HUES64 (cell line): ENCODE results near the gene CNOT9.

Experiments
- H3K27ac ChIP-seq: 2 replicates; pipeline ENCODE4 v1.7.0; 2013; ENCODE audit warnings: low read depth, low read length, inconsistent platforms
- H3K27me3 ChIP-seq: 2 replicates; pipeline ENCODE4 v1.6.1; 2013; ENCODE audit warnings: mild to moderate bottlenecking, low read length; ENCODE audit not compliant: insufficient read depth
- H3K36me3 ChIP-seq: 2 replicates; pipeline ENCODE4 v1.6.1; 2013; ENCODE audit warnings: mild to moderate bottlenecking, low read length; ENCODE audit not compliant: insufficient read depth
- H3K4me1 ChIP-seq: 2 replicates; pipeline ENCODE4 v1.6.1; 2013; ENCODE audit warnings: mild to moderate bottlenecking, low read length, moderate library complexity; ENCODE audit not compliant: insufficient read depth
- H3K4me3 ChIP-seq: 2 replicates; pipeline ENCODE4 v1.5.1; 2013; ENCODE audit warnings: mild to moderate bottlenecking, low read length, moderate library complexity
- H3K9ac ChIP-seq: 2 replicates; pipeline ENCODE4 v1.6.1; 2013; ENCODE audit warnings: mild to moderate bottlenecking, low read depth, low read length
- H3K9me3 ChIP-seq: 2 replicates; pipeline ENCODE4 v1.6.1; 2013; ENCODE audit warnings: low read depth, low read length; ENCODE audit not compliant: insufficient read depth
- WGBS: fragments of 150-250, 120-280 bp; methylation state at CpG from one replicate; pipeline ENCODE4 v1.1.7; 2013; ENCODE audit warnings: missing lambda C conversion rate; 5-methylcytosine and 5-hydroxymethylcytosine counted together

CNOT9 gene

GRCh38 chr2:218555527-218555926, 13.1 kb upstream of the CNOT9 start:
- Histone ChIP-seq H3K27ac (peak overlapping the region; percentile 80; the same call in 1 of the 2 replicates), H3K4me3 (peak overlapping the region; percentile 24), H3K9ac (peak overlapping the region; percentile 2; the same call in 1 of the 2 replicates), H3K9me3 (no peaks in the 10 kb centered on the region), H3K27me3 (no peaks in the 10 kb centered on the region), H3K4me1 (peaks cover 17% of the 10 kb centered on the region), H3K36me3 (peaks cover 77% of the 10 kb centered on the region)
- 7% methylated on average over 3 of the region's 4 CpGs for WGBS

DNA sequence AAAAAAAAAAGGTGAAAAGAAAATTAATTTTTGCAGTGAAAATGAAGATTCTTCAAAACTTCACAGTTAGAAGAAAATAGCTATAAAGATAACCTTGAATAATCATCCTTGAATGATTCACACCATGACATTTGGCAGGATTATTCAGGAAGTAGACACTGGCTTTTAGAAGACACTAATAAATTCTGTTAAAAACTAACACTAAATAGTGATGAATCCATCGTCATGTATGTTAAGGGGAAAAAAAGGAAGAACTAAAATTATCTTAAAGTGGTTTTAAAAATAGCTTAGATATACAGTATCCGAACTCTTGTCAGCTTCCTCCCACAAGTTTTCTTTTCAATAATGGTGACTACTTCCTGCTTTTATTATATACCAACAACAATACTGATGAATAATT, 10.7 kb upstream of the CNOT9 start:
- Histone ChIP-seq H3K9me3 (no peaks in the 10 kb centered on the region), H3K36me3 (peaks cover 75% of the 10 kb centered on the region), H3K9ac (no peak overlapping the region), H3K27ac (no peak overlapping the region), H3K4me3 (no peak overlapping the region), H3K27me3 (no peaks in the 10 kb centered on the region), H3K4me1 (peaks cover 17% of the 10 kb centered on the region)
- WGBS: no CpG with 5 or more reads among the region's 2 CpGs

DNA sequence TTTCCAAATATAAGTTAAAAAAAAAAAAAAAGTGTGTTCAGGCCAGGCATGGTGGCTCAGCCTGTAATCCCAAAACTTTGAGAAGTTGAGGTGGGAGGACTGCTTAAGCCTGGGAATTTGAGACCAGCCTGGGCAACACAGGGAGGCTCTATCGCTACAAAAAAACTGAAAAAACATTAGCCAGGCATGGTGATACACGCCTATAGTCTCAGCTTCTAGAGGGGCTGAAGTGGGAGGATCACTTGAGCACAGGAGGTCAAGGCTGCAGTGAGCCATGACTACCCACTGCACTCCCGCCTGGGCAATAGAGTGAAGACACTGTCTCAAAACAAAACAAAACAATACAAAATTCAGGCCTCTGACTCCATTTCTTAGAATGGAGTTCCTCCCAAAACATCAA, 9.7 kb upstream of the CNOT9 start:
- H3K9me3 ChIP-seq: no peaks in the 10 kb centered on the region
- no peak overlapping the region for H3K9ac ChIP-seq
- 92% methylated on average over 3 of the region's 3 CpGs for WGBS
- no peaks in the 10 kb centered on the region for H3K27me3 ChIP-seq
- peaks cover 72% of the 10 kb centered on the region for H3K36me3 ChIP-seq
- no peak overlapping the region for H3K27ac ChIP-seq
- peaks cover 17% of the 10 kb centered on the region for H3K4me1 ChIP-seq
- no peak overlapping the region for H3K4me3 ChIP-seq

- H3K9ac ChIP-seq: no peak overlapping the region
- peaks cover 70% of the 10 kb centered on the region for H3K36me3 ChIP-seq
- H3K27ac ChIP-seq: no peak overlapping the region
- H3K4me1 ChIP-seq: 0 out of 2 replicates have a peak, but pooled peaks cover 4% of the 10 kb centered on the region
- H3K9me3 ChIP-seq: no peaks in the 10 kb centered on the region
- no peaks in the 10 kb centered on the region for H3K27me3 ChIP-seq
- no peak overlapping the region for H3K4me3 ChIP-seq
- 97% methylated on average over 1 of the region's 1 CpG for WGBS
Observed at GRCh38 chr2:218564056-218564455, 4.6 kb upstream of the CNOT9 start.

DNA sequence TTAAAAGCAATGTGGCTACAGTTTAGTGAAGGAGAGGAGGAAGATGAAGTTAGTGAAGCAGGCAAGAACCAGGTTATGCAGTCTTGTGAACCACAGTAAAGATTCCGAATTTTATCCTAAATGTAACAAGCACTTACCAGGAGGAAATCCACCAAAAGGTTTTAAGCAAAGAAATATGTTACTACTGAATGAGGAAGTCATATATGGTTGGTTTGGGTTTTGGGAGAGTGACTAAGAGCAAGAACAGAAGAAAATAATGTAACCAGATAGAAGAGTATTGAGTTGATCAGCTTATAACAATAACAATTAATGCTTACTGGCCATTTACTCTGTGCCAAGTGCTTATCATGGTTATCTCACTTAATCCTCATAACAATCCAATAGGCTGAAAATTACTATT, 2.3 kb upstream of the CNOT9 start:
- H3K9me3 ChIP-seq: no peaks in the 10 kb centered on the region
- no peaks in the 10 kb centered on the region for H3K27me3 ChIP-seq
- H3K9ac ChIP-seq: no peak overlapping the region
- H3K36me3 ChIP-seq: peaks cover 61% of the 10 kb centered on the region
- H3K27ac ChIP-seq: no peak overlapping the region
- WGBS: 100% methylated on average over 1 of the region's 1 CpG
- peak overlapping the region; percentile 87; the same call in 1 of the 2 replicates for H3K4me3 ChIP-seq
- peaks cover 17% of the 10 kb centered on the region for H3K4me1 ChIP-seq

DNA sequence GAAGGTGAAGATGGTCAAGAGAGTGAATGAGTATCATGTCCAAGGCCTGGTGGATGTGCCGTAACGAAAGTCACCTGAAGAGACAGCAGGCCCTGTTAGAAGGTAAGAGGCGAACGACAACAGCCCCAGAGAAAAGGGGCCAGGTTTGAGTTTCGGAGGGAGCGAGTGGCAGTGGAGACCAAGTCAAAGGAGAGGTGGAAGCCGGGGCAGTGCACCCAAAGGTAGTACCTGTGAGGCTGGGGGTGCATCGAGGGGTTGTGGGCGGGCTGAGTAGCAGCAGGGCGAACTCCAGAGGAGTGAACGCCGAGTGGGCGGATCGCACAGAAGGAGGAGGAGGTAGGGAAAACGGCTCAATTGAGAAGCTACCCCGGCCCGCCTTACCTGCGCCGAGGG, 846 bp upstream of the CNOT9 start:
- Histone ChIP-seq H3K27me3 (no peaks in the 10 kb centered on the region), H3K4me3 (peak overlapping the region; percentile 87), H3K4me1 (peaks cover 17% of the 10 kb centered on the region), H3K27ac (peak overlapping the region; percentile 89), H3K9me3 (no peaks in the 10 kb centered on the region), H3K9ac (peak overlapping the region; percentile 91), H3K36me3 (peaks cover 56% of the 10 kb centered on the region)
- under 1% methylated on average over 19 of the region's 19 CpGs for WGBS

DNA sequence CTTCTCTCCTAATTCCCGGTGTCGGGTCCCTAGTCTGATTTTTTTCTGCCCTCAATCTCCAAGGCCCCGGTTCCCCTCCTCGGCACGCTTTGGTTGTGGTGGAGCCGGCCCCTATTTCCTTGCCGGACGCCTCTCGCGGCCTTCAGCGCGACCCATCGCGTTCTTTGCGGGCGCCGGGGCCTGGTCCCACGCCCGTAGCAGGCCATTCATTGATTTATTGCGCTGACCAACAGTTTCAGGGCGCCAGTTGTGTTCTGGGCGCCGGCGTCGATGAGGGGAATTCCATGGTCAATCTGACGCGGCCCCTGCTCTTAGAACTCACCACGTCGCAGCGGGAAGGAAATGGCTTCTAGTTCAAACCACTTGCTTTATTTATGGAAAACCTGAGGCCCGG, 396 bp downstream of the CNOT9 start:
- H3K9me3 ChIP-seq: no peaks in the 10 kb centered on the region
- no peaks in the 10 kb centered on the region for H3K27me3 ChIP-seq
- peak overlapping the region; percentile 87 for H3K4me3 ChIP-seq
- peak overlapping the region; percentile 96 for H3K27ac ChIP-seq
- peaks cover 17% of the 10 kb centered on the region for H3K4me1 ChIP-seq
- H3K36me3 ChIP-seq: peaks cover 61% of the 10 kb centered on the region
- H3K9ac ChIP-seq: peak overlapping the region; percentile 98
- WGBS: under 1% methylated on average over 31 of the region's 31 CpGs

DNA sequence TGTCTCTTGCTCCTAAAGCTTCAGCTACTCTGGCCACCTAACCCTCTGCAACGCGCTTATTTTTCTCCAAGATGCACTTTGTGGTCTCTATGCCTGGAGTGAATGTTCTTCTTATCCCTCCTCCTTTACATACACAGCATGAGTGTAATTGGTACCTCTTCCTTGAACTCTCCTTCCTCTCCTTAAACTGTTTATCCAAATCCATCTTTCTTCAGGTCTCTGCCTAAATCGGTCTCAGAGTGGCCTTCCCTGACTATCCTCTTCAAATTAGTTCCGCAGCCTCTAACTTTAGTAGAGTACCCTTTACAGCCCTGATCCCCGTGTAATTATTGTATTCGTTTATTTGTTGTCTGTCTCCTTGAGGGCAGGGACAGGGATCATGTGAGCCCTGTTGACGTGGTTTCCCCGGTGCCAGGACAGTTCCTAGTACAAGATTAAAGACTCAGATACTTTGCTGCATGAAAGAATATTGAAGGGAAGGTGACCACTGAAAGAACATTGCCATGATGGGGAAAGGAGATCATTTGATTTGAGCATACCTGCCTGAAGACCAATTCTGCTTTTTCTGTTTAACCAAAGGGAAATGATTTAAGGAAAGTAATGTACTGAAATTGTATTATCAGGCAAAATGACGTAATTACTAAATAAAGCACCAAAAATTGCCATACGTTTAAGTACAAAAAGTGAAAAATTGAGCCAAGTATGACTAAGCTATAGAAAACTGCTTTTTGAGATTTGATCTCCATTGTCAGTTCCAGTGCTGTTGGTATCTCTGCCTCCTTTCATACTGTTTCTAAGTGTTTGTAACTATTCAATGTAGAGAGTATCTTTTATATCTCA, 1.2 kb downstream of the CNOT9 start:
- Histone ChIP-seq H3K27me3 (no peaks in the 10 kb centered on the region), H3K4me1 (peaks cover 17% of the 10 kb centered on the region), H3K4me3 (peak overlapping the region; percentile 87), H3K9me3 (no peaks in the 10 kb centered on the region), H3K27ac (peak overlapping the region; percentile 96), H3K9ac (peak overlapping the region; percentile 98), H3K36me3 (peaks cover 61% of the 10 kb centered on the region)
- 15% methylated on average over 10 of the region's 10 CpGs for WGBS

- peaks cover 17% of the 10 kb centered on the region for H3K4me1 ChIP-seq
- no peak overlapping the region for H3K27ac ChIP-seq
- H3K27me3 ChIP-seq: no peaks in the 10 kb centered on the region
- H3K4me3 ChIP-seq: peak overlapping the region; percentile 87
- H3K9me3 ChIP-seq: no peaks in the 10 kb centered on the region
- peaks cover 61% of the 10 kb centered on the region for H3K36me3 ChIP-seq
- WGBS: 86% methylated on average over 5 of the region's 6 CpGs
- H3K9ac ChIP-seq: peak overlapping the region; percentile 98; the same call in 1 of the 2 replicates
Observed at GRCh38 chr2:218570850-218571249, 2.2 kb downstream of the CNOT9 start.

DNA sequence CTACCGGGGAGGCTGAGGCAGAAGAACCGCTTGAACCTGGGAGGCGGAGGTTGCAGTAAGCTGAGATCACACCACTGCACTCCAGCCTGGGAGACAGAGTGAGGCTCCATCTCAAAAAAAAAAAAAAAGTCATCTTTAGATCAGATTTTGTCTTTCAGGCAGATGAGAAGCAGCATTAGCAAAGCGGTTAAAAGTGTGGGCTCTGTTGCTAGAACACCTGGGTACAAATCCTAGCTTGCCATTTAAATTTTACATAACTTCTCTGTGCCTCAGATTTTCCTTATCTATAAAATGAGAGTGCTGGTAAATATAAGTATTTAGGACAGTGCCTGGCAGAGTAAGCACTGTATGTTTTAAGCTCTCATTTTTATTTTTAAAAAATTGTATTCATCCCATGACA, 8.2 kb downstream of the CNOT9 start:
- H3K36me3 ChIP-seq: peaks cover 68% of the 10 kb centered on the region
- no peak overlapping the region for H3K4me3 ChIP-seq
- H3K4me1 ChIP-seq: peaks cover 20% of the 10 kb centered on the region
- H3K9me3 ChIP-seq: no peaks in the 10 kb centered on the region
- H3K9ac ChIP-seq: no peak overlapping the region
- H3K27me3 ChIP-seq: no peaks in the 10 kb centered on the region
- H3K27ac ChIP-seq: no peak overlapping the region
- WGBS: 85% methylated on average over 4 of the region's 4 CpGs

DNA sequence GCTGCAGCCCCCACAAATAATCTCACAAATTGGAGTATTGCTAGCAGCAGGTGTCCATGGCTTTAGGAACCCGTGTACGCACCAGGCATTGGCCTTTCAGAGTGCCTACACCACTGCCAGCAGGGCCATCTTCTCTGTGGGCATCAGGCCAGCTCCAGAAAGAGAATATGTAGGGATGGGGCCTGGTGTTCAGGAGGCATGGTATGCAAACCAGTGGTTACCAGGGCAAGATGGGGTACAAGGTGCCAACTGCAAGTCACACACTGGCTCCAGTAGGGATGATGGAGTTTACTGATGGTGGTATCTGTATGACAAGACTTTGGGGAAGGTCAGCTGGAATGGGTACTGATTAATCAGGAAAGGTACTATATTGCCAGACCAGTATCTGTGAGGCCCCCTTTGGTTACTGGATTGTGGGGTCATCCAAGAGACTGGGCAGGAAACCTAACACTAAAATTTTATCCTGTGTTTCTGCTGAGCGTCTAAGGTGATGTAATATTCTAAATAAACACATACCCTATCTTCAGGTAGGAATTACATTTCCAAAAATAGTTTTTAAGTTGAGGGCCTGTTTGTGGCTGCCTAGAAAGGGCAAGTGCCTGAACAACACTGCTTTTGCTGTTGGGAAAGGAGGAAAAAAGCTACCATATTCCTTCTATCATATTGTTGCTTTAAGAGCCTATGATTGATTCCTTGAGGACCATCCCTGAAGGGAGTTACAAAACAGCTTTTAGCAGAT, 9.0 kb downstream of the CNOT9 start:
- no peak overlapping the region for H3K9ac ChIP-seq

More for the DNA sequence above, 9.0 kb downstream of the CNOT9 start:
- Histone ChIP-seq H3K4me1 (peaks cover 20% of the 10 kb centered on the region), H3K9me3 (no peaks in the 10 kb centered on the region), H3K27ac (peak overlapping the region; percentile 11; the same call in 1 of the 2 replicates), H3K36me3 (peaks cover 69% of the 10 kb centered on the region), H3K4me3 (no peak overlapping the region), H3K27me3 (no peaks in the 10 kb centered on the region)
- WGBS: 92% methylated on average over 2 of the region's 3 CpGs
